GM18951 (cell line): ENCODE measurements around the gene EPHB1.

Experiments
- POLR2A ChIP-seq: IDR thresholded peaks from 4 replicates; pipeline ENCODE4 v1.6.1; 2011; ENCODE audit warnings: mild to moderate bottlenecking; ENCODE audit not compliant: insufficient read length, insufficient read depth; ENCODE audit errors: extremely low read depth
- in situ Hi-C: fragments of 300-500 bp; cut with MboI; formaldehyde crosslinking; loops from one replicate; pipeline ENCODE4 v1.12.0; 2022; ENCODE audit warnings: low sequenced_read_pairs, mixed read lengths, inconsistent platforms; ENCODE audit not compliant: unreplicated experiment

The EPHB1 gene

DNA sequence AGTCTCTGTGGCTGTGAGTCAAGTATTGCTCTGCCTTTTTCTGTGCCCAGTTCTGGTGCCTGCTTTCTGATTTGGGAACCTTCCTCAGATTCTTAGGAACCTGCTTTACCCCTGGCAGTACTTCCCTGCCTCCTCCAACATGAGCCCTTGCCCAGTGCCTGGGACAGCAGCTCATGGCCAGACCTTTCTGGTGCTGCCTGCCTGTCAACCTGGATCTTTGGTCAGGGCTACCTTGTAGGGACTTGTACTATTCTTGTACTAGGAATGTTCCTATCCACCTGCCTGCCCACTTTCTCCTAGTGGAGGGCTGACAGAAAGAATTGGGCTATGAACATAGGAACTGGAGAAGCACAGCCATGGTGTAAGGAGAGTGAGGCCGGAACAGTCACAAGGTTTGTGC, 28.8 kb upstream of the EPHB1 start:
- in situ Hi-C loops = no loop called here
- TF ChIP-seq POLR2A = no peak

- TF ChIP-seq POLR2A = no peak
- in situ Hi-C loops = no loop called here
Measured at GRCh38 chr3:134768116-134768515, 26.9 kb upstream of the EPHB1 start.

DNA sequence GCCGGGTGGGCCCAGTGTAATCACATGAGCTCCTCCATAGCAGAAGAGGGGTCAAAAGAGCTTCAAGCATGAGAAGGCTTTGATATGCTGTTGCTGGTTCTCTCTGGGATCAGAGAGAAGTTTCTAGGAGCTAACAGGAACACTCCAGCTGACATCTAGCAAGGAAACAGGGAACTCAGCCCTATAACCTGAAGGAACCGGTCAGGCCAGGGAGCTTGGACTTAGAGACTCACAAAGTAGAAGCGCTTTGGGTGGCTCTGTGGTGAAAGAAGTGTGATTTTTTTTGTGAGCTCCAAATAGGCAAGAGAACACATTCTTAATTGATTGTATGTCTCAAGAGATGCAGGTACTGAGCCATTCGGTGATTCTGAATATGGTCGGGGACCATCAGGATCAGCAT, 26.2 kb upstream of the EPHB1 start:
- in situ Hi-C loops = no loop called here
- TF ChIP-seq POLR2A = no peak

DNA sequence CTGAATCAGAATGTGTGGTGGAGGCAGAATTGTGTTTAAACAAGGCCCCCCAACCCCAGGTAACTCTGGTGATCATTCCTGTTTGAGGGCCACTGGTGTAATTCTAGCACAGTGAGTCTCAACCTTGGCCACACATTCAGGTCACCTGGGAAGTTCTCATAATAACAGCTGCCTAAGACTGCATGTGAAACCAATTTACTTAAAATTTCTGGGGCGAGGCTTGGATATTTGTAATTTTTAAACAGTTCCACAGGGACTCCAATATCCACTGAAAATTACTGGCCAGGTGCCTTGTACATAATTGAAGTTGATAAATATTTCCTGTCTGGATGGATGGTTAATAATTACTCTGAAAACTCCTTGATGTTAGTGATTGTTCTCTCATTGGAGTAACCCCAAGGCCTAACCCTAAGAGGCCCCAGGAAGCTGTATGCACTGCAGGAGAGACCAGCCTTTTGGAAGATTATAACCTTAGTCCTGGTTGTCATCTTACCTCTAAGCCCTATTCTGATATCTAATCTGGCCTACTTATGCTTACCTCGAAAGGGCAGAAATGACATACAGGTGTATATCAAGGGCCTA, 25.7 kb upstream of the EPHB1 start:
- in situ Hi-C loops = no loop called here
- TF ChIP-seq POLR2A = no peak

- no peak for TF ChIP-seq POLR2A
- in situ Hi-C loops = no loop called here
Measured at GRCh38 chr3:134772011-134772410, 23.0 kb upstream of the EPHB1 start.

- no peak for TF ChIP-seq POLR2A
- in situ Hi-C loops = no loop called here
Measured at GRCh38 chr3:134772591-134772990, 22.5 kb upstream of the EPHB1 start.

GRCh38 chr3:134775831-134776230, 19.2 kb upstream of the EPHB1 start:
- in situ Hi-C loops = loop anchor here (25.0 kb wide), 2 partner anchors 736 to 1261 kb away; no protein-coding TSS in a partner anchor
- TF ChIP-seq POLR2A = no peak

DNA sequence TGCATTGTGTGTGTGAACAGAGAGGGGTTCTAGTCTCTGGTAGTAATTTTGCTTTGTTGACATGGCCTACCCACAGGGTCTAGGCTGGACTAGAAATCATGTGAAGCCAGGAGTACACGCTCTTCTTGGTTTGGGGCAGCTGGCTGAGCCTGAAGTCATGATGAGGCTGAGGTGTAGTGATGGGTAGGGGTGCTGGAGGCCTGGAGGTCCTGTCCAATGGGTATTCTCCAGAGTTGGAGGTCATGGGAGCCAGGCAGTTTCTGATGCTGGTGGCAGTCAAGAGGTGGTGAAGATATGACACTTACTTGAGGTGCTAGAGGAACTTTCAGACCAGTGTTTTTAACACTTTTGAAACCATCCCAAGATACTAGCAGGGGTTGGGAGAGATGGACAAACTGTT, 18.5 kb upstream of the EPHB1 start:
- in situ Hi-C loops = loop anchor here (25.0 kb wide), 2 partner anchors 736 to 1261 kb away; no protein-coding TSS in a partner anchor
- TF ChIP-seq POLR2A = no peak

DNA sequence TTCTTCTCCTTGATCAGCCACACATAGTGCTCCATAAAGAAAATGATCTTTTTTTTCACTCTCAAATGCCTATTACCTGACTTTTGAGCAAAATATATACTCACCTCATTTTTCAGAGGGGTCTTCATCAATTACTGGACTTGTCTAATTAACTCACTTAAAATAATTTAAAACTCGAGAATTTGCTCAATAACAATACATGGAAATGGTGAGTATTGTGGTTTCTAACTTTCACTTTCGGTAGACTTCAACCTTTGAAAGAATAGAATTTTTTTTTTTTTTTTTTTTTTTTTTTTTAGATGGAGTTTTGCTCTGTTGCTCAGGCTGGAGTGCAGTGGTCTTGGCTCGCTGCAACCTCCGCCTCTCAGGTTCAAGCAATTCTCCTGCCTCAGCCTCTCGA, 17.7 kb upstream of the EPHB1 start:
- in situ Hi-C loops = loop anchor here (25.0 kb wide), 2 partner anchors 735 to 1260 kb away; no protein-coding TSS in a partner anchor
- TF ChIP-seq POLR2A = no peak

GRCh38 chr3:134788283-134788682, 6.8 kb upstream of the EPHB1 start:
- in situ Hi-C loops = loop anchor here (25.0 kb wide), 2 partner anchors 724 to 1249 kb away; no protein-coding TSS in a partner anchor

DNA sequence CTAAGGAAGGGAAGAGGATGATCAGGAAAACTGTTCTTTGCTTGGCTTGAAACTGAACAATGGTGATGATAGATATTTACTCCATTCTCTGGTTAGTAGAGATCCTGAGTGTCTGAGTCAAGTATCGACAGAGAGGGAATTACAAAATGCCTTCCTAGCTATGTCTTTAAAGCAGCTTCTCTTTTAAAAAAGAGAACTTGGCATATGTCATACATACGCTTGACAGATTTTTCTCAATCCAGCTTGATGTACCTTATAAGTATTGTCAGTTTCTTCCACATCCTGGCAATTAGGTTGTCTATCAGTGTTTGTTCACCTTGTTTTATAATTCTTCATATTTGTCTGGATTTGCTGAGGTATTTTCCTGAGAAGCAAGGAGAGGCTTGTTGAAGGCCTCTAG, 5.0 kb upstream of the EPHB1 start:
- no peak for TF ChIP-seq POLR2A
- in situ Hi-C loops = loop anchor here (25.0 kb wide), 2 partner anchors 722 to 1247 kb away; no protein-coding TSS in a partner anchor

DNA sequence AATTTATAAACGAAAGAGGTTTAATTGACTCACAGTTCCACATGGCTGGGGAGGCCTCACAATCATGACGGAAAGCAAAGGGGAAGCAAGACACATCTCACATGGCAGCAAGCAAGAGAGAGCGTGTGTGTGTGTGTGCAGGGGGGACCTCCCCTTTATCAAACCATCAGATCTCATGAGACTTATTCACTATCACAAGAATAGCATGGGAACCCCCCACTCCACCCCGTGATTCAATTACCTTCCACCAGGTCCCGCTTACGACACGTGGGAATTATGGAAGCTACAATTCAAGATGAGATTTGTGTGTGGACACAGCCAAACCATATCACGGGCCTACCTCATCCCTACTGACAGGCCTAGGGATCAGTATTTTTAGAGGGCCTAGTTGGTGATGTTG, 3.1 kb upstream of the EPHB1 start:
- in situ Hi-C loops = loop anchor here (25.0 kb wide), 2 partner anchors 720 to 1245 kb away; no protein-coding TSS in a partner anchor
- no peak for TF ChIP-seq POLR2A

DNA sequence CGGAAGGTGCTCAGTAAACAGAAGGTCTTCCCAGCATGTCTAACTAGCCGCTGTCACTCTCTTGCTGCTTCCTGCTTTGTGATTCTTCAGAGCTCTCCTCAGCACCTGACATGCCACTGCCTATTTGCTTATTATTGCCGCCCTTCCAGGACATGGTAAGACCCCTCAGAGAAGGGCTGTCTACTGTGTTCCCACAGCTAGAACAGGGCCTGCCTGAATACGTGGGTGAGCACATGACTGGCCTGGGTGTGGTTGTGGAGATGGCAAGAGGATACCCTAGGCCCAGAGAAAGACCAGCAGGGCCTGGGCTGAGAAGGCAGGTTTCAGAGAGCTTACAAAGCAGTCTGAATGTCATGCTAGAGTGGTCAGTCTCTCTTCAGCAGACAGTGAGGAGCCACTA, 2.4 kb upstream of the EPHB1 start:
- no peak for TF ChIP-seq POLR2A
- in situ Hi-C loops = loop anchor here (25.0 kb wide), 2 partner anchors 720 to 1245 kb away; no protein-coding TSS in a partner anchor

DNA sequence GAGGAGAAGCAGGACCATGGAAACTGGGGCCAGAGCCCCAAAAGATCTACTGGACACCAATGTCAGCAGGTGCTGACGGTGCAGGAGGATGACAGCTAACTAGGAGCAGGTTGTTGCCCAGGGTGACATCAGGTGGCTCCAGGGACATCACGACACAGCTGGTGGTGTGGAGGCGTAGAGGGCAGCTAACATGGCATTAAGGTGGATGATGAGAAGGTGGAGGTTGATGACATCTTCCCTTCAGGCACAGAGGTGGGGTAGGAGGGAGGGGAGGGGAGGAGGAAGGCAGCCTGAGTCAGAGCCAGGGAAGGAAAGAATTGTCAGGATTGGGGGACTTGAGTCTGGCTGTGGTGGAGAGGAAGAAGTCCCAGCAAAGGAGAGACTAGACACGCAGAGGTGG, 1.5 kb upstream of the EPHB1 start:
- no peak for TF ChIP-seq POLR2A
- in situ Hi-C loops = loop anchor here (25.0 kb wide), 2 partner anchors 719 to 1244 kb away; no protein-coding TSS in a partner anchor
